ENCODE measurements around the gene MRGPRF.

Gene MRGPRF

DNA sequence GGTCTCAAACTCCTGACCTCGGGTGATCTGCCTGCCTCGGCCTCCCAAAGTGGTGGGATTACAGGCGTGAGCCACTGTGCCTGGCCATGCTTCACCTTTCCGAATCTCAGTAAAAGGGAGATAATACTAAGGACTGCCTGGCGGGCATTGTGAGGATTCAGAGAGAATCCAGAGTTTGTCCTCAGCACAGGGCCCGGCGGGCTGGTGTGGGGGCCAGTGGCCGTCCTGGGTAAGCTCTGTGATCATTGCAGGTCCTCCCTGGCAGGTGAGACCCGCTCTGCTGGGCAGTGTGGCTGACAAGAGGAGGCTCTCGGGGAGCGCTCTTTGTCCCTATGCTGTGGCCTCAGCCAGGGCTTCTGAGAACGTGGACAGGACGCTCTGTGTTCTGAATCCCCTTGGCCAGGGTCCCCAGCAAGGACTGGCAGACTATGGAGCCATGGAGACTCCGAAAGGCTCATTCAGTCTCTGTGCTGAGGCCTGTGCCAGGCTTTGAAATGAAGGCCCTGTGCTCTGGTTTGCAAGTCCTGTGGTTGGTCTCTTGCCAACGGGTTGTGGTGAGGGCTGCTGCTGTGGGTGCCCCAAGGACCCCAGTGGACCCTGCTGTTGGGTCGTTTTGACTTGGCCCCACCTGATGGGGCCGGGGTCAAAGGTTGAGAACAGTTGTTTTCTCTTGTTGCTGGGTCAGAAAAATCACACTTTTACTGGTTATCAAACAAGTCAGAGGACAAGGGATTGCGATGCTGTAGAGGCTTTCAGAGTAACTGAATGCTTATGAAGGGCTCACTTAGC is 37.7 kb upstream of the MRGPRF start:
- no peak for DNase-seq

DNA sequence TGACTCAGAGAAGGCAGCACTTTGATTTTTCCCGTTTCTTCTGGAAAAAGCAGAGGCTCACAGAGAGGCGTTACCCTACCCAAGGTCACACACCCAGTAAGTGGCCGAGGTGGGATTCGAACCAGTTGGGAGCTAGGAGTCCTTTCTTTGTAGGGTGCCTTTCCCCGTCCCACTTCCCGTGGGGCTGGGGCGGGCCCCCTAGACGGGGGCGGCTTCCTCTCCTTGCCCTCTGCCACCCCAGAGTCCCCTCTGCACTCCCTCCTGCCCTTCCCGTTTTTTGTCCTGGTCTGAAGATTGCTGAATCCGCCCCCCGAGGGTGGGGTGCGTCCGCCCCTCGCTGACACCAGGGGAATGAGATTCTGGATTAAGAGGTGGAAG is 36.4 kb upstream of the MRGPRF start:
- no peak for DNase-seq

DNA sequence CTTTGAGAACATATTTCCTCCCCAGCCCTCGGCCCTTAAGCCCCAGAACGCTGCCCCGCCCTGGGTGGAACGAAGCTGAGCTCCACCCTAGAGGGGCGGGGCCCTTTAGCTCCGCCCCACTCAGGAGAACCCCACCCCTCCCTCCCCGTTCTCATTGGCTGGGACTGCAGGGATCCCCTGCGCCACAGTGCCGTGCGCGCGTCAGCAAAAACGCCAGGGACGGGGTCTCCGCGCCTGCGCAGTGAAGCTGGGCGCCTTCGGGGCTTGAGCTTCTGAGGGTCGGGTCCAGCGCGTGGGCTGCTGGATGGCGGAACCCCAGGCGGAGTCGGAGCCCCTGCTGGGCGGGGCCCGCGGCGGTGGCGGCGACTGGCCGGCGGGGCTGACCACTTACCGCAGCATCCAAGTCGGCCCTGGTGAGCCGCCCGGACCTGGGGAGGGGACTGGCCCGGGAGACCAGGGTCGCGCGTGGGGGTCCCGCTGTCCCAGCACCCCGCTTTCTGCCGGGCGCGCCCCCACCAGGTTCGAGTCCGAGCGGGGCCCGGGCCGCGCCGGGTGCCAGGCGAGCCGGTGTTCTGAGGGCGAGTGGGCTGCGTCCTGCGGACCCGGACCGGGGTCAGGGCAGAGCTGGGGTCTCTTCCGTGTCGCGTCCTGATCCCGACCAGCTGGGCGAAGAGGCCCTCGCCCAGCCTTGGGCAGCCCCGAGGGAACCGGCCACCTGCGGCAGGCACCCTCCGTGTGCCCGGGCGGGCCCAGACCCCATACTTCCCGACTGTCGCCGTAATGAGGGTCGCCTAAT is 35.8 kb upstream of the MRGPRF start, which contains the start of gene TPCN2:
TPCN2 (plus strand) TSS at position 239 of the 796 bp plus-strand sequence; CDS start at position 305, 66 bp downstream.
- peak; percentile 73 to 74 for DNase-seq

DNA sequence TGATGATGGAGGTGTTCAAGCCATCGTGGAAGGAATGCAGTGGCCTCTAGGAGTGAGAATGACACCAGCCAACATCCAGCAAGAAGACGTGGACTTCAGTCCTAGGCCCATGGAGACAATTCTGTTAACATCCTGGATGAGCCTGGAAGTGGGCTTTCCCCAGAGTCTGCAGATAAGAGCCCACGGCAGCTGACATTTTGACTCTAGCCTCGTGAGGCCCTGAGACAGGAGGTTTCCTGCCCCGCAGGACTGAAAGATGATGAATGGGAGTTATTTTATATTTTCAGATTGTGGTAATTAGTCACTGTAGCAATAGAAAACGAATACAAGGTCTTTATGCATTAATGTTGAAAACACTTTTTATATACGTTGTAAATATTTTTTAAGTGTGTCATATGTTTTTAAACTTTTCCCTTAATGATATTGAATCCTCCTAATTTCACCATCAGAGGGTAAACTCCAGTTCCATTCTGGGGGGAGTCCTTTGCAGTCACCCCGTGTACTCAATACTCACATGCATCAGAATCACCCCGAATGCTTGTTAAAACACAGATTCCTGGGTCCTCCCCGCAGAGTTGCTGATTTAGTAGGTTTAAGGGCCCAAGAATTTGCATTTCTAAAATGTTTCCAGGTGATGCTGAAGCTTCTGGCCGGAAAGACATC is 35.1 kb upstream of the MRGPRF start:
- DNase-seq = no peak

DNA sequence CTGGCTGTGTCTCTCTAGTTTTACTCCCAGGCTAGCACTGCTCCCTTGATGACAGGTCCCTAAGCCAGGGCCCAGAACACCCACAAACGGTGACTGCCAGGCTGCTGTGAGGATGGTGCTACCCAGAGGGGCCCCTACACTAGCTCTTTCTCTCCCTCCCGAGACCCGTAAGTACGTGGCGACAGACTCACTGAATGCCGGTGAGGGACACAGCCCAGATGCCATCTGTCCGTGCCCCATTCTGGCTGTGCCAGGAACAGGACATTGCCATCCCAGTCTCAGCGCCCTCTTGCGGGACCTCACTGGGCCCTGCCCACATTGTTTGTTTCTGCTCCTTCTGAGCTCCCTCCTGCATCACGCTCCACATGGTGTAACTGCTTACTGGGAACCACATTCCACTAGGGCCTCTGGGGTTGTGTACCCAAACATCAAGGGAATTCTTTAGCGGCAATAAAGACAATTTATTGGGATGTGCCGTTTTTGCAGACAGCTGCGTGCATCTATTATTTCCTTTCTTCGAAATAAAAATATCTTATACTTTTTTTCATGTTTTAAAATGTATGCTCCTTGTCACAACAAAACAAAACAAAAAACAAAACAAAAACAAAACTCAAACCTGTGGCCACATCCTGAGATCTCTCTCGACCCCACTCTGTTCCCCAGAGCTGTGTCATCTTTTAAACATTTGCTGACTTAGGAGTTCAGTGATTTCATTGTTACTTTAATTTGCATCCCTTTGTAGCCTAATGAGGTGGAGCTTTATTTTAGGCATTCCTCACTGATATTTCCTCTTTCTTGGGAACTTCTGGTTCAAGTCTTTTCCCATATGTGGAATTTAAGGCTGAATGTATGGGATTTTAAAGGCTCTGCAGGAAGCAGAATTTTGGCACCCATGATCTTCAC is 31.3 kb upstream of the MRGPRF start:
- DNase-seq = peak; percentile 40 to 89

DNA sequence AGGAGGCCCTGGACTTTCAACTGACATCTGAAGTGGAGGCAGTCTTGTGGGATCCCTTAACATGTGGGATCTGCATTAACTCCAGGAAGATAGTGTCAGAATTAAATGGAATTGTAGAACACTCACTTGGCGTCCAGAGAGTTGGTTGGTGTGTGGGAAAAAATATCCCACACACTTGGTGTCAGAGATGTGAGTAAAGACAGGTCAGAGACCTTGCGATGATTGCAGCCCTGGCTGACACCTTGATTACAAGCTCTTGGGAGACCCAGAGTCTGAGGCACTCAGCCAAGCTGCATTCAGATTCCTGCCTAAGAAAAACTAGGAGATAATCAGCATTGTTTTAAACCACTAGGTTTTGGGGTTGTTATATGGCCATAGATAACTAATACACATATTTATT is 28.5 kb upstream of the MRGPRF start:
- no peak for DNase-seq

DNA sequence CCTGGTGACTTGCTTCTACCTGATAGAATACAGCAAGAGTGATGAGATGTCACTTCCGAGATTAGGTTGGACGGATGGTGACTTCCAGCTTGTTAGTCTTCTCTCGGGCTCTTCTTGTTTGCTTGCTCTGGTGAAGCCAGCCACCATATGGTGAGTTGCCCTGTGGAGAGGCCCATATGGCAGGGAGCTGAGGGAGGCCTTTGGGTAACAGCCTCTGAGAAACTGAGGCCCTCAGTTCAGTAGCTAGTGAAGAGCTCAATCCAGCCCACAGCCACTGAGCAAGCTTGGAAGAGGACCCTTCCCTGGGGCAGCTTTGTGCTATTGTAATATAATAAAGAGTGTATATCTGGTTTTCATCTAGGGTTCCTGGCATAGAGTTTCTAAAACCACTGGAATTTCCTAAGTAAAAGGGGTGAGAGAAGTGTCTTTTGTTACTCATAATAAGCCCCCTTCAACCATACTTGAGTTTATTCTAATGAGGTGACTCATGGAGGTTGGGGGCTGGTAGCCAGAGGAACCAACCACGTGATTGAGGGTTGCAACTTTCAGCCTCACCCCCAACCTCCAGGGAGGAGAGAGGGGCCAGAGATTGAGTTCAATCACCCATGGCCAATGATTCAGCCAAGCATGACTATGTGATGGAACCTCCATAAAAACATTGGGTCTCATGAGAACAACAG is 27.7 kb upstream of the MRGPRF start:
- no peak for DNase-seq

DNA sequence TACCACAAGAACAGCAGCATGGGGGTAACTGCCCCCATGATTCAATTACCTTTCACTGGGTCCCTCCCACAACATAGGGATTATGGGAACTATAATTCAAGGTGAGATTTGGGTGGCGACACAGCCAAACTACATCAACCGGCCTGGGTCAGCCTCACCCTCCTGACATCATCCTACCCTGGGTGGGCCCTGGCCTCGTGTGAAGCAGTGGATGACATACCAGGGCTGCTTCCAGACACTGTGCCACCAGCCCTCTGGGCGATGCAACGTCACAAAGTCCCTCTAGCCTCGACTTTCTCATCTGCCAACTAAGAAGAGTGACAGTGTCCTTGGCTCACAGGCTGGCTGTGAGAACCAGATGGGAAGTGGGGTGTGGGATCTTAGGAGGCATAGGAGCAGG is 27.0 kb upstream of the MRGPRF start:
- DNase-seq = no peak

DNA sequence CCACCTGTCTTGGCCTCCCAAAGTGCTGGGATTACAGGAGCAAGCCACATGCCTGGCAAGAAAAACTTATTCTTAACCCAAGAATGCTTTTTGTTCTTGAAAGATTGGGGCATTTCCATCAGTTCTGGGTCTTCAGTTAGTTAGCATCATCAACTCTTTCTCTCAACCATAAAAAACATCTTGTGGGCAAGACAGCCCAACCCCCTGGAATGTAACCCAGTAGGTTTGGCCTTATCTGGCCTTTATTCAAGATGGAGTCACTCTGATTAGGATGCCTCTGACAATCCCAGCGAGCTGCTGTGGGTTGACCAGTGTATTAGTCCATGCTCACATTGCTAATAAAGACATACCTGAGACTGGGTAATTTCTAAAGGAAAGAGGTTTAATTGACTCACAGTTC is 26.5 kb upstream of the MRGPRF start:
- no peak for DNase-seq

DNA sequence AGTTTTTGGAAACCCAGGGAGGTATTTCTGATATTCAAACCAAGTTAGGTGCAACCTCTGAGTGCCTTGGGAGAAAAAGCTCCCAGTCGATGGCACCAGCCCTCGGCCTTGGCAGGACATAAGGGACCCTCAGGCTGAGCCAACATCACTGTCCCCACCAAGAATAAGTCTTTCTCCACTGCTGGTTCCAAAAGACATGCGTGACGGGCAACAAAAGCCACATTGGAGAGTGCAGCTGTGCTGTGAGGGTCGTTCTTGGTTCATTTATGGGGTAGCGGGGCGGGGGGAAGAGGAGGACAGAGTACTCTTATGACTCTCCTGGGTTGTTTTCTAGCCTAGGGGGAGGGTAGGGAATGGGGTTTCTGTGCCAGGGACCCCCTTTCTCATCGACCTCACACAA is 24.5 kb upstream of the MRGPRF start:
- DNase-seq = no peak

DNA sequence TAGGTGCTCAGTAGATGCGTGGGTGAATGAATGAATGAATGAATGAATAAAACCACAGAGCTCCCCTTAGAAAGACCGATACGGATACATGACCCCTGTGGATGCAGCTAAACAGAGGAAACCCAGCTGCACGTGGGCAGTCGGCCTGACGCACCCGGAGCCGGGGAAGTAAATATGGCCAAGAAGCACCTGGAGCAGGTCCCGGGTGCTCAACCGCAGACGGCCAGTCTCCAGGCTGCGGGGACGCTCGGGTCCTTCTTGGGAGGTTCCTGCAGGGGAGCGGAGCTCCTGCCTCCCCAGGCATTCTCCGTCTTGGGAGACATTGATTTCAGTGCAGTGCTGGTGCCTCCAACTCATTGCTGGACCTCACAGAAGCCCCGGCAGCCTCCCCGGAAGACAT is 24.0 kb upstream of the MRGPRF start:
- DNase-seq = no peak

DNA sequence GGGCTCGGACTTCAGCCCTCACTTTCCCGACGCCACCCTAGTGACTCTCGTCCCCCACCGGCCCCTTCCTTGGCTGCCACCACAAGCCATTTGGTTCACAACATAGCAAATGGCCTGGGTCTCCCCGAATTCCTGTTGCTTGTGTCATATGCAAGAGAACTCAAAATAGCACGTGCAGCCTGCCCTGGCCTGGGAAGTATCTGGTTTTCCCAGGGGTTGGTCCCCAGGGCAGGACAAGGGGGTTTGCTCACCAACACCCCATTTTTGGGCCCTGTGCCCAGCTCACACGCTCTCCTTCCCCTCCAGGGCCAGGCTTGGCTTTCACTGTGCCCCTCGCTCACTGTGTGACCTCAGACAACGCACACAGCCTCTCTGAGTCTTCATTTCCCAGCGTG is 22.9 kb upstream of the MRGPRF start:
- DNase-seq = no peak

DNA sequence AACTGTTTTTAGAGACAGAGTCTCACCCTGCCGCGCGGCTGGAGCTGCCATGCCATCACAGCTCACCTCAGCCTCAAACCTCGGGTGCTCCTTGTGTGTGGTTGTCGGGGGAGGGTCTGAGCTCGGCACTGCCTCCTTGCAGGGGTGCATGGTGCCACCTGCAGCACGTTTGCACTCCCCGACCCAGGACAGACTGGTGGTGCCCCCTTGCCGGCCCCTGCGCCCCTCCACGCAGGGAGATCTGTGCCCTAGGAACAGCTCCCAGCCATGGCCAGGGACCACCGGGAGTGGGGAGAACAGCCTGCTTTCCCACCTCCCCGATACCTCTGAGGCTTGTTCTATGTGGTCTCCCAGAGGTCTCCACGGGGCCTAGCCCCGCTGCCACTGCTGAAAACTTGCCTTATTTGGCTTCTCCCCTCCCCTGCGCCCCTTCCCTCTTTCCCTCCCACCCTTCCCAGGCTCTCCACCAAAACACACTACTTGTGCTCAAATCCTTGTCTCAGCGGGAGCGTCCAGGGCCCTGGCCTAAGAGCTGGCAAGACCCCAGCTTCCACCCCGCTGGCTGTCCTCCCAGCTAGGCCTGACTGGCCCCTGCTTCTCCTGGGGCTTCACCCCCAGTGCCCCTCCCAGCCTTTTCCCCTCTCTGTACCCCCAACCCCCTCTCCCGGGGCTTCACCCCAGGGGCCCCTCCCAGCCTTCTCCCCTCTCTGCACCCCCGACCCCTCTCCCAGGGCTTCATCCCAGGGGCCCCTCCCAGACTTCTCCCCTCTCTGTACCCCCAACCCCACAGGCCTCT is 22.3 kb upstream of the MRGPRF start:
- DNase-seq = no peak

DNA sequence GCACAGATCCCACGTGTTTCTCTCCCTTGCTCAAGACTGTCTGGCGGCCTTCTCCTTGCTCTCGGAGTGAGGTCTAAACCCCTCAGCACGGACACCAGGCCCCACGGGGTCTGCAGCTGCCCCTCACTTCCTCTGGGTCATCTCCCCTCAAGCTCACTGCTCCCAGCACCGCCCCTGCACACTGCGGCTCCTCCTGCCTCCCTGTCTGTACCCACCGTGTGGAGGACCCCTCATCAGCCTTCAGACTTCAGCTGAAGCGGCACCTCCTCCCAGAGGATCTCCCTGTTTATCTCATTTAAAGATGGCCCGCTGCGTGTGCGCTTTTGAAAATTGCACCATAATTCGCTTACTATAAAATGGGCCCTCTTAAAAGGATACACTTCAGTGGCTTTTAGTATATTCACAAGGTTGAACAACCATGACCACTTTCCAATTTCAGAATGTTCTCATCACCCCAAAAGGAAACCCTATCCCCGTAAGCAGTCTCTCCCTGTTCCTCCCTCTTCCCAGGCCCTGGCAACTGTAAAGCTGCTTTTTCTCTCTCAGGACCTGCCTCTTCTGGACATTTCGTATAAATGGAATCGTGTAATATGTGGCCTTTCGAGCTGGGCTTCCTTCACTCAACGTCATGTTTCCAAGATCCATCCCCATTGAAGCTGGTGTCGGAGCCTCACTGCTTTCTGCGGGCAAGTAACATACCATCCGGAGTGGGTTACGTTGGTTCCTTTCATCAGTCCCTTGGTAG is 21.2 kb upstream of the MRGPRF start:
- no peak for DNase-seq

DNA sequence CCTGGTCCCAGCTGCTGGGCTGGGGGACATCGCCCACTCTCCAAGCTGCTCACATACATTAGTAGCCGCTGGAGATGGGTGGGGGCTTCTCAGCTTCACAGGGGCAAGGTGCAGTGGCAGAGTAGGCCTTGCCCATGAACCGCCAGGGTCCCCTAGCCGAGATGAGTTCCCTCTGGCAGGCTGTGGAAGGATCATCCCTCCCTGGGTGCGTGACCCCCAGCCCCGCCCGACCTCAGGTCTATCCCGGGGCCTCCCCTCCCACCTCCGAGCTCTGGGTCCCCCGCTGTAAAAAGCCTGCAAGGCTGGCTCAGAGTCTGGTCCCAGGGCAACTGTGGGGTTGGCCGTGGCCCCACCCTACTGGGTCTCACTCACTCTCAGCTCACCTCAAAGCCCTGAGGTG is 20.4 kb upstream of the MRGPRF start:
- no peak for DNase-seq

DNA sequence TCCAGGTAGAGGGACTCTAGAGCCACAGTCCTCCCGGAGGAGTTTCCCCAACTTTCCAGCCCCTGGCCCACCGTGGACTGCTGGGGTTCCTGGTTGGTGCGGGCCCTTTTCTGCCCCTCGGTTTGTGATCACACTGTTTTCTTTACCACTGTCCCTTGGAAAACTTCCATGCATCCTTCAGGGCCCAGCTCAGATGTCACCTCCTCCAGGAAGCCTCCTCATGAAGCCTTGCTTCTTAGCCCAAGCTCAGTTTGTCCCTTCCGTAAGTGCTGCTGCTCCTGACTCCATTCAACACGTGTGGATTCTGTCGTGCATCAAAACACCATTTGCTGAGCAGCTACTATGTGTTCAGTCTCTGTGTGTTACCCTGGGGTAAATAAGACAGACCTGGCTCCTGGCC is 19.8 kb upstream of the MRGPRF start:
- DNase-seq = no peak

DNA sequence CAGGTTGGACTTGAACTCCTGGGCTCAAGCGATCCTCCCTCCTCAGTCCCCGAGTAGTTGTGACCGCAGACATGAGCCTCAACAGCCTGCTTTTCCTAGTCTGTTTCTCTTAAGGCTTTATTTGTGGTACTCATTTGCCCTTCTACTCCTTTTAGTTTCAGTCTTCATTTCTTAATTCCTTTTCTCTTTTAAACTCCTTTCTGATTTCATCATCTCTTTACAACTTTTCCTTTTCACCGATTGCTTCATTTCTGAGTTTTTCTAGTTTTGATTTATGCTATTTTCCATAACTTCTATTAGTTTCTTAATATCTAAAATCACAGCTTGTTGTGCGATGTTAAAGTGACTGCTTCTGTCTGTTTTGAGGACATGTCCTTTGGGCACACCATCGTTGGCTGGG is 17.3 kb upstream of the MRGPRF start:
- no peak for DNase-seq

DNA sequence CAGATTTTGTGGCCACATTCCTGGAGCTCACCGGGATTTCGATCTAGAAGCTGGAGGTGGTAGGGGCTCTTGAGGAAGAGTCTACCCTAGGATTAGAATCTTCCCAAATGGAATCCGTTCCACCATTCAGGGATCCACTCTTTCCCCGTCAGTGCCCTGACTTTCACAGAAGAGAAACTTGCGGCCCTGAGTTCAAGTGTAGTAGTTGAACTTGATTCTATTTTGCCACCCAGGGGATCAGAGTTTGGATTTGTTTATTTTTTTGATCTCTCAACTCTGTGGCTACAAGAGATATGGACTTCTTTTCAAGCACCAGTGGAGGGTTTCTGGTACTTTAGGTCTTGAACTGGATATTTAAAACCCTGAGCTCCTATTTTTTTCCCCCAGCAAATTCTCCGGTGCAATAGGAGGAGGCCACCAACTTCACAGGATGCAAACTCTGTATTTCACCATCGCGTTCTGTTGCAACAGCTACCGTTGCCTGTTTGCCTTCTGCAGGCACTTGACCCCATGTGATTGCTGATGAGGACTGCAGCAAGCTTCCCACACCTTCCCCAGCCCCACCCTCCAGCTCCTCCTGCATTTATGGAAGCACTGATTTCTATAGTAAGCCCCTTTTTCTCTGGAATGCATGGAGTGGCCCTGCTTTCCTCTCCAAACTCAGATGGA is 14.8 kb upstream of the MRGPRF start:
- DNase-seq = no peak

DNA sequence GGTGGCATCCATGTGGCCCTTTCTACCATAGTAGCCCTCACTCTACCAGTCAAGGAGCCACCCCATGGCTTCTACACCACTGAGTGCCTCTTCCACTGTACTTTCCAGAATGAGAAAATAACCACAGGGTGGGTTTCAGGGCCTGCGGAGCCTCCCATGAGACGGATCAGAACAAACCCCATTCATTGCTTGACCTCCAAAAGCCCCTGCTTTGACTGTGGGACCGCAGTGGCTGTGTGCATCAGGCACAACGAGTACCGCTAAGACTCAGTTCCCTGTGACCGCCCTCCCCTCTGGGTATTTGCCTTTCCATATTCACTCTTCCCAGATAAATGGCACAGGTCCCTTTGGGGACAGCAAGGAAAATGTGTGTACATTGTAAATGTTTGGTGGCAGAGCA is 11.5 kb upstream of the MRGPRF start:
- DNase-seq = no peak

DNA sequence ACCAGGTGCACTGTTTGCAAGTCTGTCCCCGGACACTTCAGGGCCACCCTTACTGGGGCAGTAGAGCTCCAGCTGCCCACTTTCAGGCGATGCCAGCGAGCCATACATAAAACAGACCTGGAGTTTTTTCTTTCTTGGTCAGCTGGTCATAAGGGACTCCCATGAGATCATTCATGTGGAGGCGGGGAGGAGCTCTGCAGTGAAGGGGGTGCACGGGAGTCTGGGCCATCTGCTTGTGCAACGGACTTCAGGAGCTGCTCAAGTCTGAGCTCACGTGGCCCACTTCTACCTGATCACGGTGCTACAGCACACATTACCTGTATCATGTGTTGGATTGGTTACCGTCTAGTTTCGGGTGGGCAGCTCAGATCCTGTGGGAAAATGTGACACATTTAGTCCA is 9.2 kb upstream of the MRGPRF start:
- no peak for DNase-seq
